Measurements from ENCODE around the gene RWDD4.

DNA sequence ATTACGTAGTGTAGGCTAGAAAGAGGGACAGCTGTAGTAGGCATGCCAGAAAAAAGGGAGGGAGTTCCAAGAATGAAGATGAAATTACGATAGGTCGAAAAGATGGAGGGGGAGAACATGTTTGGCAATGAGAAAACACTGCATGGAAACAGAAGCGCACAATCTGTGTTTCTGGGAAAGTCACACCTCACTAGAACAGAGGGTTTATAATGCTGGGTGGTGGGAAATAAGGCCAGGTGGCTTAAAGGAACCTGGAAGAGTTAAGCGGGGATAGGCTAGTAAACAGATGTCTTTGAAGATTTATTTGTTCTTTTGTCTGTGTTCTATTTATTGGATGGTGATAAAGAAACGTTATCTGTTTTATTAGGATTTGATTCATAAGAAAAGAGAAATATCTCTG is 29.2 kb upstream of the RWDD4 start:
- TF ChIP-seq CTCF (conservative IDR thresholded peaks at IDR 0.05): no peak
- no peak for TF ChIP-seq EZH2 (IDR thresholded peaks at IDR 0.05; ENCODE audit: low read depth)
